ENCODE measurements around the gene LENG9.
"Not testable (repeated sequence)": the region's sequence is repeated elsewhere in the genome, so short reads cannot be mapped to it uniquely, and the experiment has no call there.

DNA sequence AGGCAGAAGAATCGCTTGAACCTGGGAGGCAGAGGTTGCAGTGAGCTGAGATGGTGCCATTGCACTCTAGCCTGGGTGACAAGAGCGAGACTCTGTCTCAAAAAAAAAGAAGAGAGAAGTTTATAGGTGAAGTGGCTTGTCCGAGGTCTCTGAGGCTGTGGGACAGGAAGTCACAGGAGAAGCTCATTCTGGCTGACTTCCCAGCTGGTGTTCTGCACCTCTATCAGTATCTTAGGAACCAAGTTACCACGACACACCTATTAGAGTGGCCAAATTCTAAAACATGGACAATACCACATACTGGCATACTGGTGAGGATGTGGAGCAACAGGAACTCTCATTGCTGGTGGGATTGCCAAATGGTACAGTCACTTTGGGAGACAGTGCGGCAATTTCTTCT lies 31.7 kb upstream of the LENG9 start:
- not testable (repeated sequence) for TF ChIP-seq CTCF (IDR thresholded peaks at IDR 0.05; ENCODE audit: poor library complexity); EZH2 (IDR thresholded peaks at IDR 0.05; ENCODE audit: borderline replicate concordance)

Measured in hepatocyte (in vitro differentiated cells).